DND-41 (cell line): Measurements from ENCODE around the gene TMTC1.

Experiments used
- ATAC-seq: fragments of 200-7000 bp; cut with Tn5 transposase; 3 replicates; pipeline ENCODE4 v1.9.1; 2021; ENCODE audit warnings: low read depth; ENCODE audit not compliant: insufficient read depth
- DNase-seq: peaks from one replicate; pipeline ENCODE4 v3.0.0-alpha.2; 2020
- H2AFZ ChIP-seq: 2 replicates; pipeline ENCODE4 v1.6.0; 2012; ENCODE audit warnings: low read depth, low read length
- H3K27ac ChIP-seq: 2 replicates; pipeline ENCODE4 v1.5.1; 2012; ENCODE audit warnings: low read length, inconsistent platforms
- H3K27me3 ChIP-seq: fragments of 200-600 bp; sonication (generic); 2 replicates; pipeline ENCODE4 v1.6.0; 2012; ENCODE audit warnings: low read length, mild to moderate bottlenecking, inconsistent platforms; ENCODE audit not compliant: insufficient read depth, poor library complexity
- H3K36me3 ChIP-seq: 2 replicates; pipeline ENCODE4 v1.5.1; 2012; ENCODE audit warnings: low read length, inconsistent platforms; ENCODE audit not compliant: insufficient read depth
- H3K4me1 ChIP-seq: 2 replicates; pipeline ENCODE4 v1.5.1; 2012; ENCODE audit warnings: mild to moderate bottlenecking, low read length; ENCODE audit not compliant: insufficient read depth
- H3K4me2 ChIP-seq: 2 replicates; pipeline ENCODE4 v1.6.0; 2012; ENCODE audit warnings: mild to moderate bottlenecking, moderate library complexity, low read length, inconsistent platforms; ENCODE audit not compliant: insufficient read depth
- H3K4me3 ChIP-seq, 2 experiments: fragments of 200-600 bp in 1 of 2; shearing (Covaris generic) in 1 of 2; 2 replicates each; pipeline ENCODE4 v1.5.1; 2012 to 2016; ENCODE audit warnings: inconsistent platforms in 2 of 2, low read length in 2 of 2, mild to moderate bottlenecking in 2 of 2, low read depth in 1 of 2, moderate library complexity in 1 of 2
- H3K79me2 ChIP-seq: 2 replicates; pipeline ENCODE4 v1.6.0; 2012; ENCODE audit warnings: low read length, inconsistent platforms; ENCODE audit not compliant: insufficient read depth
- H3K9ac ChIP-seq: 2 replicates; pipeline ENCODE4 v1.6.0; 2012; ENCODE audit warnings: low read depth, mild to moderate bottlenecking, inconsistent platforms, low read length, moderate library complexity
- H3K9me3 ChIP-seq: 2 replicates; pipeline ENCODE4 v1.5.1; 2012; ENCODE audit warnings: low read length, moderate library complexity, mild to moderate bottlenecking, inconsistent platforms; ENCODE audit not compliant: insufficient read depth, severe bottlenecking
- H4K20me1 ChIP-seq: 2 replicates; pipeline ENCODE4 v1.6.0; 2012; ENCODE audit warnings: low read length; ENCODE audit not compliant: insufficient read depth
- EZH2 ChIP-seq: IDR thresholded peaks from 3 replicates; pipeline ENCODE4 v1.6.1; 2012; ENCODE audit warnings: borderline replicate concordance, low read depth, mild to moderate bottlenecking, moderate library complexity, low read length, inconsistent platforms; ENCODE audit not compliant: severe bottlenecking
- TF ChIP-seq, protein P1 (sequence below): IDR thresholded peaks from 2 replicates; pipeline ENCODE4 v1.5.1; 2012; ENCODE audit warnings: borderline replicate concordance, low read length, moderate library complexity, mild to moderate bottlenecking; ENCODE audit not compliant: poor library complexity, severe bottlenecking; ENCODE audit errors: extremely low read depth

The TMTC1 gene

DNA sequence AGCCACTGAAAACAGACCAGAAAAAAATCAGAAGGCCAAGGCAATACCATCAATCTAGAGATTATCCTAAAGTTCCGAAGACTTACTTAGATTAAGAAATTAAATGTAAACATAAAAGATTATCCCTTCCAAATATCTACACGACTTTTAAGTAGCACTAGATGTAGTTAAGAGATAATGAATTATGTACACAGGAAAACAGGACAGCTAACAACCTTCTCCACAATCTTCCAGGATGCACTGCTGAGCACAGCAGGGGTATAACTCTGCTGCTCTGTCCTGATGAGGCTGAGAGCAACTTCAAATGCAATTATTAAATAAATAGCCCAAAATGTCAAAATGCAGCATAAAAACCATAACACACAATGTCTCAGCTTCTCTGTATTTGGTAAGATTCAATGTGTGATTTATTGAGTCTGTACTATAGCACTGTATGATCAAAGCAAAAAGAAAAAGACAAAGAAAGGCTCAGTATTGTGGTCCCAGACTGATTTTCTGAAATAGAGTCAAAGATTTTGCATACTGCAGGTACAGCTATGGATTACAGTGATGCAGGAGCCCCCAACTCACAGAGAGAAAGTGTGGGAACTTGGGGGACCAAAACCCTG is 56.9 kb downstream of the TMTC1 start:
- ATAC-seq = no peak
- Histone ChIP-seq H3K4me3 (no peak overlapping the region), H4K20me1 (no peaks in the 10 kb centered on the region), H3K9ac (no peak overlapping the region), H2AFZ (no peak overlapping the region), H3K9me3 (no peaks in the 10 kb centered on the region), H3K4me1 (no peaks in the 10 kb centered on the region), H3K4me2 (no peak overlapping the region), H3K36me3 (no peaks in the 10 kb centered on the region), H3K27me3 (no peaks in the 10 kb centered on the region), H3K27ac (no peak overlapping the region), H3K79me2 (no peaks in the 10 kb centered on the region)
- TF ChIP-seq EZH2 = no peak
- TF ChIP-seq, protein P1, sequence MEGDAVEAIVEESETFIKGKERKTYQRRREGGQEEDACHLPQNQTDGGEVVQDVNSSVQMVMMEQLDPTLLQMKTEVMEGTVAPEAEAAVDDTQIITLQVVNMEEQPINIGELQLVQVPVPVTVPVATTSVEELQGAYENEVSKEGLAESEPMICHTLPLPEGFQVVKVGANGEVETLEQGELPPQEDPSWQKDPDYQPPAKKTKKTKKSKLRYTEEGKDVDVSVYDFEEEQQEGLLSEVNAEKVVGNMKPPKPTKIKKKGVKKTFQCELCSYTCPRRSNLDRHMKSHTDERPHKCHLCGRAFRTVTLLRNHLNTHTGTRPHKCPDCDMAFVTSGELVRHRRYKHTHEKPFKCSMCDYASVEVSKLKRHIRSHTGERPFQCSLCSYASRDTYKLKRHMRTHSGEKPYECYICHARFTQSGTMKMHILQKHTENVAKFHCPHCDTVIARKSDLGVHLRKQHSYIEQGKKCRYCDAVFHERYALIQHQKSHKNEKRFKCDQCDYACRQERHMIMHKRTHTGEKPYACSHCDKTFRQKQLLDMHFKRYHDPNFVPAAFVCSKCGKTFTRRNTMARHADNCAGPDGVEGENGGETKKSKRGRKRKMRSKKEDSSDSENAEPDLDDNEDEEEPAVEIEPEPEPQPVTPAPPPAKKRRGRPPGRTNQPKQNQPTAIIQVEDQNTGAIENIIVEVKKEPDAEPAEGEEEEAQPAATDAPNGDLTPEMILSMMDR = no peak
- no peak for DNase-seq

DNA sequence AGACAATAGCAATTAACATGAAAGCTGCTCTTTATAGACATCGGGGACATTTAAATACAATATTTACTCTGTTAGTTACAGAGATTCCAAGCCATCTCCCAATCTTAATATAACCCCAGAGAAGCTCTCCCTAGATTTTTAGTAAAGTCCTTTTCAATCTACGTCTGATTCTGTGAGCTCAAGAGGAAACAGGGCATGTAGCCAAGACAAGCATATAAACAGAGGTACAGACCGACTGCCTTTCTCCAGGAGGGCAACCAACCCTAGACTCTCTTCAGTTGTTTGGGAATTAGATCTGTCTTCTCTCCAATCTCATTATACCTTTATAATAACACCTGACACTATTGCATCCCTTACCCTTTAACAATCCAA is 57.4 kb downstream of the TMTC1 start:
- no peak overlapping the region for H3K4me3 ChIP-seq
- no peaks in the 10 kb centered on the region for H3K4me1 ChIP-seq
- H3K27me3 ChIP-seq = no peaks in the 10 kb centered on the region
- H3K9ac ChIP-seq = no peak overlapping the region
- no peaks in the 10 kb centered on the region for H3K9me3 ChIP-seq
- H3K79me2 ChIP-seq = no peaks in the 10 kb centered on the region
- ATAC-seq = no peak
- no peak for TF ChIP-seq EZH2
- no peaks in the 10 kb centered on the region for H3K36me3 ChIP-seq
- H4K20me1 ChIP-seq = no peaks in the 10 kb centered on the region
- DNase-seq = no peak
- H2AFZ ChIP-seq = no peak overlapping the region
- H3K4me2 ChIP-seq = no peak overlapping the region
- no peak overlapping the region for H3K27ac ChIP-seq

DNA sequence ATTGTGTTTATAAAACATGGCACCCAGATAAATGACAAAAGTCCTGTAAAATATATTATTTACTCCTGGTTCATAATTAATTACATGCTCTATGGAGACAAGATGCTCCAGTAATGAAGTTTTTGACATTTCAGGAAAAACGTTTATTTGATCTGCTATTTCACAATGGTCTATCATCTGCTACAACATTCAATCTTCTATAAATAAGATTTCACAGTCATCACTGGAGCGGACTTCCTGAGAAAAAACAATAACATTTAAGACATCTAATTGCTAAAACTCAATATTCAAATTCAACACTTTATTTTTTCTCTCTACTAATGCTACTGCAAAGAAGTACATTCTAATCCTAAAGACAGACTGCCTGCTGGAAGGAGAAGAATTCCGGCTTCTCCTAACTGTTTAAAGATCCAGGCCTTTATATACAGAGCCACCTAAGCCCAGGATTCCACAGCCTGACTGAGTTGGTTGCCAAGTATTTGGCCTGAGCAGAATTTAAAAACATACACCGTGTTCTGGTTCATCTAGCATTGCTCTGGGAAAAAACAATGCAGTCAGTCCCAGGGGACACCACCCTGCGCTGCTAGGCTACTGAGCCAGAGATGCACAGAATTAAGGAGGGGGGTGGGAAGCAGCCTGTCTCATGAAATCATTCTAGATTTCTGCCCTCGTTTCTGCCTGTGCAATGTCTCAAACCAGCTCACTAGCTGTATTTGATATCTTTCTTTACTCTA is 58.0 kb downstream of the TMTC1 start:
- Histone ChIP-seq H3K4me3 (no peak overlapping the region), H3K79me2 (no peaks in the 10 kb centered on the region), H3K4me2 (no peak overlapping the region), H3K9ac (no peak overlapping the region), H3K4me1 (no peaks in the 10 kb centered on the region), H3K9me3 (no peaks in the 10 kb centered on the region), H3K36me3 (no peaks in the 10 kb centered on the region), H3K27ac (no peak overlapping the region), H3K27me3 (no peaks in the 10 kb centered on the region), H4K20me1 (no peaks in the 10 kb centered on the region), H2AFZ (no peak overlapping the region)
- ATAC-seq = no peak
- no peak for TF ChIP-seq EZH2
- TF ChIP-seq, protein P1 = no peak
- no peak for DNase-seq

DNA sequence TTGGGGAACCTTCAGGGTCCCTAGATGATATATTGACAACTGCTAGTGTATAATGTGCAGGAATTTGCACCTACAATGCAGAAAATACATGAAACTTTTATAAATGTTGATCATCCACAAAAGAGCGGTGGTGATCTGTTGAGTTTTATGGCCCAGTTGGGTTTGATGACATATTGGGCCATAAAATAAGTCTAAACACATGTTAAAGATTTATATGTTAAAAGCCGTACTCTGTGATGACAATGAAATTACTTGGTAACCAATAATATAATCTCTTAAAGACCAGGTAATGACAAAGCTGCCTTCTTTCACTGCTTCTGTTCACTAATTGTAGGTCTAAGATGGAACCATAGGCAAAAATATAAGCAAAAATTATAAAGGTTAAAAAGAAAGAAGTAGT is 61.6 kb downstream of the TMTC1 start:
- TF ChIP-seq EZH2 = no peak
- TF ChIP-seq, protein P1 = no peak
- no peak overlapping the region for H3K27ac ChIP-seq
- DNase-seq (no peak), ATAC-seq (no peak)
- no peaks in the 10 kb centered on the region for H3K9me3 ChIP-seq
- no peaks in the 10 kb centered on the region for H3K27me3 ChIP-seq
- no peak overlapping the region for H3K4me3 ChIP-seq
- H3K36me3 ChIP-seq = no peaks in the 10 kb centered on the region
- H4K20me1 ChIP-seq = no peaks in the 10 kb centered on the region
- no peak overlapping the region for H3K4me2 ChIP-seq
- H2AFZ ChIP-seq = no peak overlapping the region
- H3K79me2 ChIP-seq = no peaks in the 10 kb centered on the region
- no peaks in the 10 kb centered on the region for H3K4me1 ChIP-seq
- H3K9ac ChIP-seq = no peak overlapping the region
